GM19438 (cell line): ENCODE measurements around the gene HIP1.
"Not testable (repeated sequence)": the region's sequence is repeated elsewhere in the genome, so short reads cannot be mapped to it uniquely, and the experiment has no call there.

ENCODE experiments used
- ATAC-seq: cut with Tn5 transposase; IDR thresholded peaks from one replicate; pipeline ENCODE4 v1.9.1; 2021; ENCODE audit warnings: low read depth; ENCODE audit not compliant: unreplicated experiment

The HIP1 gene

GRCh38 chr7:75591467-75592255, 147.1 kb downstream of the HIP1 start:
- ATAC-seq: no peak

GRCh38 chr7:75590373-75591005, 148.3 kb downstream of the HIP1 start:
- no peak for ATAC-seq

GRCh38 chr7:75584354-75584753, 154.4 kb downstream of the HIP1 start:
- no peak for ATAC-seq

- ATAC-seq: no peak
Observed at GRCh38 chr7:75583255-75583654, 155.5 kb downstream of the HIP1 start.

GRCh38 chr7:75579899-75580298, 158.8 kb downstream of the HIP1 start:
- no peak for ATAC-seq

GRCh38 chr7:75578081-75578480, 160.7 kb downstream of the HIP1 start:
- no peak for ATAC-seq

GRCh38 chr7:75575488-75576121, 163.1 kb downstream of the HIP1 start:
- no peak for ATAC-seq

- no peak for ATAC-seq
Observed at GRCh38 chr7:75573477-75574019, 165.2 kb downstream of the HIP1 start.

- no peak for ATAC-seq
Observed at GRCh38 chr7:75572814-75573213, 165.9 kb downstream of the HIP1 start.

GRCh38 chr7:75572396-75572795, 166.3 kb downstream of the HIP1 start:
- no peak for ATAC-seq

- ATAC-seq: no peak
Observed at GRCh38 chr7:75571209-75571608, 167.5 kb downstream of the HIP1 start.

- ATAC-seq: not testable (repeated sequence)
Observed at GRCh38 chr7:75569629-75570282, 169.0 kb downstream of the HIP1 start.

GRCh38 chr7:75567948-75568595, 170.7 kb downstream of the HIP1 start:
- no peak for ATAC-seq

- ATAC-seq: no peak
Observed at GRCh38 chr7:75565132-75565837, 173.5 kb downstream of the HIP1 start.

- ATAC-seq: no peak
Observed at GRCh38 chr7:75563171-75563570, 175.6 kb downstream of the HIP1 start.

- no peak for ATAC-seq
Observed at GRCh38 chr7:75559976-75560365, 178.8 kb downstream of the HIP1 start.

GRCh38 chr7:75559355-75559975, 179.3 kb downstream of the HIP1 start:
- ATAC-seq: no peak

GRCh38 chr7:75556835-75557234, 181.9 kb downstream of the HIP1 start:
- not testable (repeated sequence) for ATAC-seq

- no peak for ATAC-seq
Observed at GRCh38 chr7:75555736-75556135, 183.0 kb downstream of the HIP1 start.
